Neural progenitor cell (in vitro differentiated cells): ENCODE measurements around the gene NDUFS1. TPM values are rescaled to one million over a fixed set of nuclear protein-coding genes. Genes with fewer than 3 reads are reported as not detected.

ENCODE experiments used
- DNase-seq: peaks from one replicate; pipeline ENCODE4 v3.0.0-alpha.2; 2016; ENCODE audit warnings: low spot score
- H2AFZ ChIP-seq: fragments of 200-600 bp; sonication (generic); replicated peaks from 2 replicates; pipeline ENCODE4 v1.6.1; 2016; ENCODE audit warnings: antibody characterized with exemption
- H3F3A ChIP-seq: fragments of 200-600 bp; sonication (generic); 2 replicates; pipeline ENCODE4 v1.6.1; 2016; ENCODE audit warnings: antibody characterized with exemption, low read depth
- H3K27ac ChIP-seq: fragments of 200-600 bp; sonication (generic); 2 replicates; pipeline ENCODE4 v1.5.1; 2016; ENCODE audit warnings: mild to moderate bottlenecking
- H3K27me3 ChIP-seq: fragments of 200-600 bp; sonication (generic); 2 replicates; pipeline ENCODE4 v1.6.1; 2016; ENCODE audit warnings: mild to moderate bottlenecking, moderate library complexity
- H3K36me3 ChIP-seq: fragments of 200-600 bp; sonication (generic); 2 replicates; pipeline ENCODE4 v1.5.1; 2016
- H3K4me1 ChIP-seq: fragments of 200-600 bp; sonication (generic); 2 replicates; pipeline ENCODE4 v1.6.1; 2016; ENCODE audit warnings: mixed run types
- H3K4me2 ChIP-seq: fragments of 200-600 bp; sonication (generic); 2 replicates; pipeline ENCODE4 v1.6.1; 2016
- H3K4me3 ChIP-seq: fragments of 200-600 bp; sonication (generic); 2 replicates; pipeline ENCODE4 v1.5.1; 2016
- H3K79me2 ChIP-seq: fragments of 200-600 bp; sonication (generic); 2 replicates; pipeline ENCODE4 v1.6.1; 2016; ENCODE audit warnings: low read depth
- H3K9ac ChIP-seq: fragments of 200-600 bp; sonication (generic); 2 replicates; pipeline ENCODE4 v1.6.1; 2016
- H3K9me3 ChIP-seq: fragments of 200-600 bp; sonication (generic); 2 replicates; pipeline ENCODE4 v1.5.1; 2016; ENCODE audit warnings: low read depth
- H4K20me1 ChIP-seq: fragments of 200-600 bp; sonication (generic); 2 replicates; pipeline ENCODE4 v1.6.1; 2016; ENCODE audit warnings: low read depth
- H3K27ac Mint-ChIP-seq: 3 replicates; pipeline ENCODE4 v1.8.0; 2021; ENCODE audit warnings: mixed read lengths
- H3K27me3 Mint-ChIP-seq: 2 replicates; pipeline ENCODE4 v1.8.0; 2022; ENCODE audit warnings: low read depth, mild to moderate bottlenecking, inconsistent platforms, moderate library complexity, mixed read lengths; ENCODE audit not compliant: insufficient read depth
- H3K36me3 Mint-ChIP-seq: 3 replicates; pipeline ENCODE4 v1.8.0; 2021; ENCODE audit warnings: mixed read lengths
- H3K4me1 Mint-ChIP-seq: 3 replicates; pipeline ENCODE4 v1.8.0; 2021; ENCODE audit warnings: mixed read lengths
- H3K4me3 Mint-ChIP-seq: 3 replicates; pipeline ENCODE4 v1.8.0; 2021; ENCODE audit warnings: mild to moderate bottlenecking, moderate library complexity, mixed read lengths
- H3K9me3 Mint-ChIP-seq: 3 replicates; pipeline ENCODE4 v1.8.0; 2020; ENCODE audit warnings: mixed read lengths
- CTCF ChIP-seq: fragments of 200-600 bp; sonication (generic); IDR thresholded peaks from 2 replicates; pipeline ENCODE4 v1.5.1; 2017; ENCODE audit warnings: antibody characterized with exemption, mild to moderate bottlenecking
- EZH2 ChIP-seq: fragments of 200-600 bp; sonication (generic); IDR thresholded peaks from 2 replicates; pipeline ENCODE4 v1.6.1; 2017; ENCODE audit warnings: antibody characterized with exemption, mild to moderate bottlenecking, moderate library complexity
- EZH2phosphoT487 ChIP-seq: fragments of 200-600 bp; sonication (generic); IDR thresholded peaks from 2 replicates; pipeline ENCODE4 v1.6.1; 2017; ENCODE audit warnings: antibody characterized with exemption
- total RNA-seq: library from RNA; depleted of rRNA; stranded (reverse); fragments of >200 nt; gene quantifications from 2 replicates; pipeline ENCODE4 v1.2.3, GENCODE V29; 2015; ENCODE audit warnings: low replicate concordance

The NDUFS1 gene
- total RNA-seq, 1 donor from 2014 or later: 115 TPM

GRCh38 chr2:206203331-206203730 is 44.1 kb upstream of the NDUFS1 start:
- no peak for DNase-seq
- H3K27ac Mint-ChIP-seq: no peak overlapping the region
- no peak overlapping the region for H3K4me3 Mint-ChIP-seq
- Histone ChIP-seq H3K36me3 (no peaks in the 10 kb centered on the region), H3K9ac (no peak overlapping the region), H3K4me3 (no peak overlapping the region), H2AFZ (no peak overlapping the region), H3K27ac (no peak overlapping the region), H3K4me2 (no peak overlapping the region), H3F3A (peaks cover 5% of the 10 kb centered on the region), H4K20me1 (no peaks in the 10 kb centered on the region), H3K9me3 (no peaks in the 10 kb centered on the region), H3K79me2 (no peaks in the 10 kb centered on the region), H3K27me3 (no peaks in the 10 kb centered on the region), H3K4me1 (no peaks in the 10 kb centered on the region)
- H3K36me3 Mint-ChIP-seq: no peaks in the 10 kb centered on the region
- no peaks in the 10 kb centered on the region for H3K27me3 Mint-ChIP-seq
- H3K9me3 Mint-ChIP-seq: no peaks in the 10 kb centered on the region
- TF ChIP-seq EZH2: no peak
- TF ChIP-seq CTCF: no peak
- TF ChIP-seq EZH2phosphoT487: no peak
- no peaks in the 10 kb centered on the region for H3K4me1 Mint-ChIP-seq

- Mint-ChIP-seq H3K9me3 (no peaks in the 10 kb centered on the region), H3K4me3 (no peak overlapping the region), H3K36me3 (no peaks in the 10 kb centered on the region), H3K27ac (no peak overlapping the region), H3K27me3 (no peaks in the 10 kb centered on the region), H3K4me1 (no peaks in the 10 kb centered on the region)
- no peak overlapping the region for H3K9ac ChIP-seq
- H2AFZ ChIP-seq: no peak overlapping the region
- H3K27ac ChIP-seq: no peak overlapping the region
- DNase-seq: no peak
- no peak overlapping the region for H3K4me3 ChIP-seq
- H3F3A ChIP-seq: peaks cover 5% of the 10 kb centered on the region
- TF ChIP-seq CTCF (no peak), EZH2phosphoT487 (no peak), EZH2 (no peak)
- no peak overlapping the region for H3K4me2 ChIP-seq
- no peaks in the 10 kb centered on the region for H3K36me3 ChIP-seq
- H3K4me1 ChIP-seq: no peaks in the 10 kb centered on the region
- no peaks in the 10 kb centered on the region for H4K20me1 ChIP-seq
- no peaks in the 10 kb centered on the region for H3K79me2 ChIP-seq
- H3K27me3 ChIP-seq: no peaks in the 10 kb centered on the region
- H3K9me3 ChIP-seq: no peaks in the 10 kb centered on the region
Measured at GRCh38 chr2:206202446-206202845, 43.2 kb upstream of the NDUFS1 start.

GRCh38 chr2:206201075-206201848 is 42.0 kb upstream of the NDUFS1 start:
- no peaks in the 10 kb centered on the region for H3K27me3 Mint-ChIP-seq
- H3K4me1 Mint-ChIP-seq: no peaks in the 10 kb centered on the region
- H3K9me3 ChIP-seq: no peaks in the 10 kb centered on the region
- no peak overlapping the region for H3K4me2 ChIP-seq
- no peak overlapping the region for H3K27ac Mint-ChIP-seq
- no peaks in the 10 kb centered on the region for H3K4me1 ChIP-seq
- no peak for TF ChIP-seq EZH2phosphoT487
- no peak for TF ChIP-seq CTCF
- no peak for TF ChIP-seq EZH2
- no peaks in the 10 kb centered on the region for H4K20me1 ChIP-seq
- H3K9me3 Mint-ChIP-seq: no peaks in the 10 kb centered on the region
- peaks cover 3% of the 10 kb centered on the region for H3F3A ChIP-seq
- H2AFZ ChIP-seq: no peak overlapping the region
- H3K4me3 ChIP-seq: no peak overlapping the region
- DNase-seq: no peak
- H3K27me3 ChIP-seq: no peaks in the 10 kb centered on the region
- no peaks in the 10 kb centered on the region for H3K36me3 Mint-ChIP-seq
- no peak overlapping the region for H3K4me3 Mint-ChIP-seq
- H3K27ac ChIP-seq: no peak overlapping the region
- H3K36me3 ChIP-seq: no peaks in the 10 kb centered on the region
- H3K9ac ChIP-seq: no peak overlapping the region
- H3K79me2 ChIP-seq: no peaks in the 10 kb centered on the region
